Measurements from ENCODE around the gene AMACR. TPM values are rescaled to one million over a fixed set of nuclear protein-coding genes. Genes with fewer than 3 reads are reported as not detected.

AMACR gene
- total and polyA plus RNA-seq, 2 of the 8 experiments (the other 6 are each of a cell fraction or from before 2014, with no cell fraction given): 9.1 to 12.6 TPM

DNA sequence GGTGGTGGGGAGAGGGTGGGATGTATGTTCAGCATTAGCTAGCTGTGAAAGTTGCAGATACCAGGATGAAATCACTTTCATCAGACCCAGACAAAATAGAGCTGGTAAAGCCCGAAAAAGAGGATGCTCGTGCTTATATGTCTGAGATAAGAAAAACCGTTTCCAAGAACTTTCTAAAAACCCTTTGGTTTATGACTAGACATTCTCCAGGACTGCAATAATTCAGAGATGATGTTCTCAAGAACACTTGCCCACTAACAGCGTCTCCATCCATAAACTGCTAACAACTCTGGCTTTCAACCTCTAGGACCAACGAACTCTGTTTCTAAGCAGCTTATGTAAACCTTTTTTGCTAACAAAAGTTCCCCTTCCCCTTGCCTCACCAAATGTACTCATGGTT lies 8.4 kb upstream of the AMACR start (continued):
- TF ChIP-seq, protein P1, sequence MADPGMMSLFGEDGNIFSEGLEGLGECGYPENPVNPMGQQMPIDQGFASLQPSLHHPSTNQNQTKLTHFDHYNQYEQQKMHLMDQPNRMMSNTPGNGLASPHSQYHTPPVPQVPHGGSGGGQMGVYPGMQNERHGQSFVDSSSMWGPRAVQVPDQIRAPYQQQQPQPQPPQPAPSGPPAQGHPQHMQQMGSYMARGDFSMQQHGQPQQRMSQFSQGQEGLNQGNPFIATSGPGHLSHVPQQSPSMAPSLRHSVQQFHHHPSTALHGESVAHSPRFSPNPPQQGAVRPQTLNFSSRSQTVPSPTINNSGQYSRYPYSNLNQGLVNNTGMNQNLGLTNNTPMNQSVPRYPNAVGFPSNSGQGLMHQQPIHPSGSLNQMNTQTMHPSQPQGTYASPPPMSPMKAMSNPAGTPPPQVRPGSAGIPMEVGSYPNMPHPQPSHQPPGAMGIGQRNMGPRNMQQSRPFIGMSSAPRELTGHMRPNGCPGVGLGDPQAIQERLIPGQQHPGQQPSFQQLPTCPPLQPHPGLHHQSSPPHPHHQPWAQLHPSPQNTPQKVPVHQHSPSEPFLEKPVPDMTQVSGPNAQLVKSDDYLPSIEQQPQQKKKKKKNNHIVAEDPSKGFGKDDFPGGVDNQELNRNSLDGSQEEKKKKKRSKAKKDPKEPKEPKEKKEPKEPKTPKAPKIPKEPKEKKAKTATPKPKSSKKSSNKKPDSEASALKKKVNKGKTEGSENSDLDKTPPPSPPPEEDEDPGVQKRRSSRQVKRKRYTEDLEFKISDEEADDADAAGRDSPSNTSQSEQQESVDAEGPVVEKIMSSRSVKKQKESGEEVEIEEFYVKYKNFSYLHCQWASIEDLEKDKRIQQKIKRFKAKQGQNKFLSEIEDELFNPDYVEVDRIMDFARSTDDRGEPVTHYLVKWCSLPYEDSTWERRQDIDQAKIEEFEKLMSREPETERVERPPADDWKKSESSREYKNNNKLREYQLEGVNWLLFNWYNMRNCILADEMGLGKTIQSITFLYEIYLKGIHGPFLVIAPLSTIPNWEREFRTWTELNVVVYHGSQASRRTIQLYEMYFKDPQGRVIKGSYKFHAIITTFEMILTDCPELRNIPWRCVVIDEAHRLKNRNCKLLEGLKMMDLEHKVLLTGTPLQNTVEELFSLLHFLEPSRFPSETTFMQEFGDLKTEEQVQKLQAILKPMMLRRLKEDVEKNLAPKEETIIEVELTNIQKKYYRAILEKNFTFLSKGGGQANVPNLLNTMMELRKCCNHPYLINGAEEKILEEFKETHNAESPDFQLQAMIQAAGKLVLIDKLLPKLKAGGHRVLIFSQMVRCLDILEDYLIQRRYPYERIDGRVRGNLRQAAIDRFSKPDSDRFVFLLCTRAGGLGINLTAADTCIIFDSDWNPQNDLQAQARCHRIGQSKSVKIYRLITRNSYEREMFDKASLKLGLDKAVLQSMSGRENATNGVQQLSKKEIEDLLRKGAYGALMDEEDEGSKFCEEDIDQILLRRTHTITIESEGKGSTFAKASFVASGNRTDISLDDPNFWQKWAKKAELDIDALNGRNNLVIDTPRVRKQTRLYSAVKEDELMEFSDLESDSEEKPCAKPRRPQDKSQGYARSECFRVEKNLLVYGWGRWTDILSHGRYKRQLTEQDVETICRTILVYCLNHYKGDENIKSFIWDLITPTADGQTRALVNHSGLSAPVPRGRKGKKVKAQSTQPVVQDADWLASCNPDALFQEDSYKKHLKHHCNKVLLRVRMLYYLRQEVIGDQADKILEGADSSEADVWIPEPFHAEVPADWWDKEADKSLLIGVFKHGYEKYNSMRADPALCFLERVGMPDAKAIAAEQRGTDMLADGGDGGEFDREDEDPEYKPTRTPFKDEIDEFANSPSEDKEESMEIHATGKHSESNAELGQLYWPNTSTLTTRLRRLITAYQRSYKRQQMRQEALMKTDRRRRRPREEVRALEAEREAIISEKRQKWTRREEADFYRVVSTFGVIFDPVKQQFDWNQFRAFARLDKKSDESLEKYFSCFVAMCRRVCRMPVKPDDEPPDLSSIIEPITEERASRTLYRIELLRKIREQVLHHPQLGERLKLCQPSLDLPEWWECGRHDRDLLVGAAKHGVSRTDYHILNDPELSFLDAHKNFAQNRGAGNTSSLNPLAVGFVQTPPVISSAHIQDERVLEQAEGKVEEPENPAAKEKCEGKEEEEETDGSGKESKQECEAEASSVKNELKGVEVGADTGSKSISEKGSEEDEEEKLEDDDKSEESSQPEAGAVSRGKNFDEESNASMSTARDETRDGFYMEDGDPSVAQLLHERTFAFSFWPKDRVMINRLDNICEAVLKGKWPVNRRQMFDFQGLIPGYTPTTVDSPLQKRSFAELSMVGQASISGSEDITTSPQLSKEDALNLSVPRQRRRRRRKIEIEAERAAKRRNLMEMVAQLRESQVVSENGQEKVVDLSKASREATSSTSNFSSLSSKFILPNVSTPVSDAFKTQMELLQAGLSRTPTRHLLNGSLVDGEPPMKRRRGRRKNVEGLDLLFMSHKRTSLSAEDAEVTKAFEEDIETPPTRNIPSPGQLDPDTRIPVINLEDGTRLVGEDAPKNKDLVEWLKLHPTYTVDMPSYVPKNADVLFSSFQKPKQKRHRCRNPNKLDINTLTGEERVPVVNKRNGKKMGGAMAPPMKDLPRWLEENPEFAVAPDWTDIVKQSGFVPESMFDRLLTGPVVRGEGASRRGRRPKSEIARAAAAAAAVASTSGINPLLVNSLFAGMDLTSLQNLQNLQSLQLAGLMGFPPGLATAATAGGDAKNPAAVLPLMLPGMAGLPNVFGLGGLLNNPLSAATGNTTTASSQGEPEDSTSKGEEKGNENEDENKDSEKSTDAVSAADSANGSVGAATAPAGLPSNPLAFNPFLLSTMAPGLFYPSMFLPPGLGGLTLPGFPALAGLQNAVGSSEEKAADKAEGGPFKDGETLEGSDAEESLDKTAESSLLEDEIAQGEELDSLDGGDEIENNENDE (IDR thresholded peaks at IDR 0.05; ENCODE audit: insufficient replicate concordance, low read length): no peak
- no peak for TF ChIP-seq GTF2F1 (IDR thresholded peaks at IDR 0.05; ENCODE audit: borderline replicate concordance, low read depth, low read length)
- no peak for TF ChIP-seq KDM4A (IDR thresholded peaks at IDR 0.05; ENCODE audit: low read depth, low read length, severe bottlenecking)
- TF ChIP-seq JUN (IDR thresholded peaks at IDR 0.05; ENCODE audit: low read depth, low read length): no peak
- no peak for TF ChIP-seq JUND (IDR thresholded peaks at IDR 0.05; ENCODE audit: low read length)
- TF ChIP-seq SP1 (IDR thresholded peaks at IDR 0.05; ENCODE audit: low read depth, low read length): no peak
- no peak for TF ChIP-seq RXRA (IDR thresholded peaks at IDR 0.05; ENCODE audit: insufficient read depth, low read depth, low read length)
- TF ChIP-seq TAF1 (IDR thresholded peaks at IDR 0.05; ENCODE audit: low read depth, low read length): no peak
- TF ChIP-seq YY1 (IDR thresholded peaks at IDR 0.05; ENCODE audit: low read depth, low read length): no peak
- no peak for TF ChIP-seq CBX8 (IDR thresholded peaks at IDR 0.05; ENCODE audit: borderline replicate concordance, low read depth, low read length)
- no peak for TF ChIP-seq GABPA (IDR thresholded peaks at IDR 0.05; ENCODE audit: borderline replicate concordance, insufficient read depth, low read length)
- no peak for TF ChIP-seq POLR2A (IDR thresholded peaks at IDR 0.05; ENCODE audit: control extremely low read depth in 1 of 2, low read depth in 2 of 2, low read length in 2 of 2)

Data from H1 (cell line).